ENCODE data around the gene FBLN2.

- no peak for TF ChIP-seq EHMT2 (IDR thresholded peaks at IDR 0.05; ENCODE audit: low read depth)
- no peak for TF ChIP-seq POLR2A (IDR thresholded peaks at IDR 0.05; ENCODE audit: low read length)
- TF ChIP-seq, protein P1, sequence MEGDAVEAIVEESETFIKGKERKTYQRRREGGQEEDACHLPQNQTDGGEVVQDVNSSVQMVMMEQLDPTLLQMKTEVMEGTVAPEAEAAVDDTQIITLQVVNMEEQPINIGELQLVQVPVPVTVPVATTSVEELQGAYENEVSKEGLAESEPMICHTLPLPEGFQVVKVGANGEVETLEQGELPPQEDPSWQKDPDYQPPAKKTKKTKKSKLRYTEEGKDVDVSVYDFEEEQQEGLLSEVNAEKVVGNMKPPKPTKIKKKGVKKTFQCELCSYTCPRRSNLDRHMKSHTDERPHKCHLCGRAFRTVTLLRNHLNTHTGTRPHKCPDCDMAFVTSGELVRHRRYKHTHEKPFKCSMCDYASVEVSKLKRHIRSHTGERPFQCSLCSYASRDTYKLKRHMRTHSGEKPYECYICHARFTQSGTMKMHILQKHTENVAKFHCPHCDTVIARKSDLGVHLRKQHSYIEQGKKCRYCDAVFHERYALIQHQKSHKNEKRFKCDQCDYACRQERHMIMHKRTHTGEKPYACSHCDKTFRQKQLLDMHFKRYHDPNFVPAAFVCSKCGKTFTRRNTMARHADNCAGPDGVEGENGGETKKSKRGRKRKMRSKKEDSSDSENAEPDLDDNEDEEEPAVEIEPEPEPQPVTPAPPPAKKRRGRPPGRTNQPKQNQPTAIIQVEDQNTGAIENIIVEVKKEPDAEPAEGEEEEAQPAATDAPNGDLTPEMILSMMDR (IDR thresholded peaks at IDR 0.05), result no peak
- TF ChIP-seq SREBF2 (IDR thresholded peaks at IDR 0.05), result no peak
- no peak for TF ChIP-seq E2F6 (IDR thresholded peaks at IDR 0.05; ENCODE audit: borderline replicate concordance, low read depth)
- no peak for TF ChIP-seq EP300 (IDR thresholded peaks at IDR 0.05)
- no peak for TF ChIP-seq TP53 (CRISPR knock-in tag; IDR thresholded peaks at IDR 0.05)
Observed at GRCh38 chr3:13687517-13687943, 138.6 kb downstream of the FBLN2 start.

All from A549 (cell line).